ENCODE measurements around the gene DTL. TPM values are rescaled to one million over a fixed set of nuclear protein-coding genes. Genes with fewer than 3 reads are reported as not detected.

DTL gene
- total RNA-seq, 1 donor from 2014 or later: 5.1 TPM

GRCh38 chr1:212074856-212075255, 39.3 kb downstream of the DTL start:
- no peaks in the 10 kb centered on the region for H3K36me3 ChIP-seq (ENCODE audit: control insufficient read depth, insufficient read depth, low read length)
- no peaks in the 10 kb centered on the region for H3K27me3 ChIP-seq (ENCODE audit: control insufficient read depth, insufficient read depth, low read length)
- DNase-seq (ENCODE audit: low read depth): no peak
- no peak for TF ChIP-seq CTCF (IDR thresholded peaks at IDR 0.05; ENCODE audit: insufficient read depth, low read length, poor library complexity, severe bottlenecking)
- H3K4me3 ChIP-seq (ENCODE audit: low read depth, low read length): no peak overlapping the region

GRCh38 chr1:212077028-212077427, 41.5 kb downstream of the DTL start:
- no peaks in the 10 kb centered on the region for H3K27me3 ChIP-seq (ENCODE audit: control insufficient read depth, insufficient read depth, low read length)
- no peak for TF ChIP-seq CTCF (IDR thresholded peaks at IDR 0.05; ENCODE audit: insufficient read depth, low read length, poor library complexity, severe bottlenecking)
- no peaks in the 10 kb centered on the region for H3K36me3 ChIP-seq (ENCODE audit: control insufficient read depth, insufficient read depth, low read length)
- DNase-seq (ENCODE audit: low read depth): no peak
- no peak overlapping the region for H3K4me3 ChIP-seq (ENCODE audit: low read depth, low read length)

- Histone ChIP-seq H3K36me3 (ENCODE audit: control insufficient read depth, insufficient read depth, low read length) (no peaks in the 10 kb centered on the region), H3K27me3 (ENCODE audit: control insufficient read depth, insufficient read depth, low read length) (no peaks in the 10 kb centered on the region), H3K4me3 (ENCODE audit: low read depth, low read length) (no peak overlapping the region)
- TF ChIP-seq CTCF (IDR thresholded peaks at IDR 0.05; ENCODE audit: insufficient read depth, low read length, poor library complexity, severe bottlenecking): no peak
- no peak for DNase-seq (ENCODE audit: low read depth)
Measured at GRCh38 chr1:212078826-212079225, 43.3 kb downstream of the DTL start.

DNA sequence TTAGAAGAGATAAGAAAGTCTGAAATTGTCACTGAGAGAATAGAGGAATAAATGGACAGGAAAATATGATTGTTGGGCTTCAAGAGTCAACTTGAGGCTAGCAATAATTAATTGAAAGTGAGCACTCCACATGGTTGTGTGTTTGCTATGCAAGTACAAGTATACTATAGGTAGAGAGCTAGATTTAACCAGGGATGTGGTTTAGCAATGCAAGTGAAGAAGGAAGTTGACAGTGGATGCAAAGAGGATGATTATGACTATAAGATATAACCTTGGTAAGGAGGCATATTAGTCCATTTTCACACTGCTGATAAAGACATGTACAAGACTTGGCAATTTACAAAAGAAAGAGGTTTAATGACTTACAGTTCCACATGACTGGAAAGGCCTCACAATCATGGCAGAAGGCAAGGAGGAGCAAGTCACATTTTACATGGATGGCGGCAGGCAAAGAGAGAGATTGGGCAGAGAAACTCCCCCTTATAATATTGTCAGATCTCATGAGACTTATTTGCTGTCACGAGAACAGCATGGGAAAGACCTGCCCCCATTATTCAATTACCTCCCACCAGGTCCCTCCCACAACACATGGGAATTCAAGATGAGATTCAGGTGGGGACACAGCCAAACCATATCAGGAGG, 47.3 kb downstream of the DTL start:
- H3K27me3 ChIP-seq (ENCODE audit: control insufficient read depth, insufficient read depth, low read length): no peaks in the 10 kb centered on the region
- no peak for DNase-seq (ENCODE audit: low read depth)
- no peaks in the 10 kb centered on the region for H3K36me3 ChIP-seq (ENCODE audit: control insufficient read depth, insufficient read depth, low read length)
- no peak for TF ChIP-seq CTCF (IDR thresholded peaks at IDR 0.05; ENCODE audit: insufficient read depth, low read length, poor library complexity, severe bottlenecking)
- no peak overlapping the region for H3K4me3 ChIP-seq (ENCODE audit: low read depth, low read length)

- no peak for TF ChIP-seq CTCF (IDR thresholded peaks at IDR 0.05; ENCODE audit: insufficient read depth, low read length, poor library complexity, severe bottlenecking)
- H3K36me3 ChIP-seq (ENCODE audit: control insufficient read depth, insufficient read depth, low read length): no peaks in the 10 kb centered on the region
- H3K27me3 ChIP-seq (ENCODE audit: control insufficient read depth, insufficient read depth, low read length): no peaks in the 10 kb centered on the region
- no peak overlapping the region for H3K4me3 ChIP-seq (ENCODE audit: low read depth, low read length)
- DNase-seq (ENCODE audit: low read depth): no peak
Measured at GRCh38 chr1:212089560-212090163, 54.1 kb downstream of the DTL start.

Data from kidney epithelial cell (primary cell).